Measurements from ENCODE around the gene CXCL13. TPM values are rescaled to one million over a fixed set of nuclear protein-coding genes. Genes with fewer than 3 reads are reported as not detected.
"Not testable (repeated sequence)": the region's sequence is repeated elsewhere in the genome, so short reads cannot be mapped to it uniquely, and the experiment has no call there.

CXCL13 gene
- total RNA-seq, 4 donors from 2014 or later = not detected

GRCh38 chr4:77653162-77653758 lies 47.6 kb downstream of the CXCL13 start:
- Histone ChIP-seq H3K36me3 (no peaks in the 10 kb centered on the region), H3K27ac (no peak overlapping the region), H3K27me3 (no peaks in the 10 kb centered on the region), H3K4me3 (no peak overlapping the region), H3K4me1 (no peaks in the 10 kb centered on the region), H3K9me3 (no peaks in the 10 kb centered on the region)
- TF ChIP-seq, protein P1, sequence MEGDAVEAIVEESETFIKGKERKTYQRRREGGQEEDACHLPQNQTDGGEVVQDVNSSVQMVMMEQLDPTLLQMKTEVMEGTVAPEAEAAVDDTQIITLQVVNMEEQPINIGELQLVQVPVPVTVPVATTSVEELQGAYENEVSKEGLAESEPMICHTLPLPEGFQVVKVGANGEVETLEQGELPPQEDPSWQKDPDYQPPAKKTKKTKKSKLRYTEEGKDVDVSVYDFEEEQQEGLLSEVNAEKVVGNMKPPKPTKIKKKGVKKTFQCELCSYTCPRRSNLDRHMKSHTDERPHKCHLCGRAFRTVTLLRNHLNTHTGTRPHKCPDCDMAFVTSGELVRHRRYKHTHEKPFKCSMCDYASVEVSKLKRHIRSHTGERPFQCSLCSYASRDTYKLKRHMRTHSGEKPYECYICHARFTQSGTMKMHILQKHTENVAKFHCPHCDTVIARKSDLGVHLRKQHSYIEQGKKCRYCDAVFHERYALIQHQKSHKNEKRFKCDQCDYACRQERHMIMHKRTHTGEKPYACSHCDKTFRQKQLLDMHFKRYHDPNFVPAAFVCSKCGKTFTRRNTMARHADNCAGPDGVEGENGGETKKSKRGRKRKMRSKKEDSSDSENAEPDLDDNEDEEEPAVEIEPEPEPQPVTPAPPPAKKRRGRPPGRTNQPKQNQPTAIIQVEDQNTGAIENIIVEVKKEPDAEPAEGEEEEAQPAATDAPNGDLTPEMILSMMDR (IDR thresholded peaks at IDR 0.05) = no peak
- no peak for TF ChIP-seq EP300 (IDR thresholded peaks at IDR 0.05)
- TF ChIP-seq POLR2A (IDR thresholded peaks at IDR 0.05) = no peak
- TF ChIP-seq POLR2AphosphoS5 (IDR thresholded peaks at IDR 0.05) = no peak
- WGBS, 2 donors (ENCODE audit: low coverage in 1 of 2) = 78% methylated on average over 2 of the region's 2 CpGs
- ATAC-seq = no peak

- ATAC-seq = not testable (repeated sequence)
These were observed 54.7 kb downstream of the CXCL13 start for GRCh38 chr4:77660318-77660717.

More at GRCh38 chr4:77660318-77660717, 54.7 kb downstream of the CXCL13 start:
- not testable (repeated sequence) for H3K9me3 ChIP-seq, H3K36me3 ChIP-seq, H3K4me1 ChIP-seq, H3K4me3 ChIP-seq, H3K27me3 ChIP-seq, H3K27ac ChIP-seq
- WGBS, 2 donors (ENCODE audit: low coverage in 1 of 2) = 91 to 100% methylated on average over 1 to 5 of the region's 5 CpGs

Other genes starting within 250 kb of the CXCL13 start
- 10 to 100 TPM; 21.0 to 24.8 (median 22.3) TPM for gene CNOT6L, start 213.5 kb downstream of the CXCL13 start, total RNA-seq